NCI-H82 treated with DMSO at 0.1 percent for 48 hours (cell line): Measurements from ENCODE around the gene LRP6.
"Not testable (repeated sequence)": the region's sequence is repeated elsewhere in the genome, so short reads cannot be mapped to it uniquely, and the experiment has no call there.

ENCODE experiments used
- DNase-seq: peaks from one replicate; lab custom pipeline; 2025; ENCODE audit not compliant: unreplicated experiment; lab: John Stamatoyannopoulos, UW

The LRP6 gene

DNA sequence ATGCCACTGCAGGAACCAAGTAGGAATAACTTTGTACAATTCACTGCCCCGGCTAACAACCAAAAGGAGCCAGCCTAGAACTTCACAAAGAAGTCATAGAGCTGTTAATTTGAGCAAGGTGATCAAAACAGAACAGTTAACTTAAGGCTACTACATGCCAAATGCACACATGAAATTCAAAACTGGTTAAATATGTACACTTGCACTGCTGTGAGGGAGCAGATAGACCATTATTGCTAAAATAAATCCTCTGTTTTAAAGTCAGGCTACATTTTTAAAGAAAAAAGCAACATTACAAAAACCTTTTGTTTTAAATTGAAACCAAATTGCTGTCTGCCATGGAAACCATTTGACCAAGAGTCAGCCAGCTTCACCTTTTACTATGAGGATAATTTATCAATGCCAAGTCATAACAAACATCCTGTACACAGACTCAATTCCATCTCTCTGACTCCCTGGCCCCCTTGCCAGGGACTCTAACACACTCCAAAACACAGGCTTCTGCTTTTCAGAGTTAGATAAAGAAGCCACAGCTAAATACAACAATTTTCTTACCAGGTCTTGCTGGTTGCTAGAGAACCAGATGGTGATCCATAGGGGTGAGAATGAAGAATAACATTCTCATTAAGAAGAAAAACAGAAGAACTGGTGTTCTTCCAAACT lies 84.0 kb downstream of the LRP6 start:
- no peak for DNase-seq

DNA sequence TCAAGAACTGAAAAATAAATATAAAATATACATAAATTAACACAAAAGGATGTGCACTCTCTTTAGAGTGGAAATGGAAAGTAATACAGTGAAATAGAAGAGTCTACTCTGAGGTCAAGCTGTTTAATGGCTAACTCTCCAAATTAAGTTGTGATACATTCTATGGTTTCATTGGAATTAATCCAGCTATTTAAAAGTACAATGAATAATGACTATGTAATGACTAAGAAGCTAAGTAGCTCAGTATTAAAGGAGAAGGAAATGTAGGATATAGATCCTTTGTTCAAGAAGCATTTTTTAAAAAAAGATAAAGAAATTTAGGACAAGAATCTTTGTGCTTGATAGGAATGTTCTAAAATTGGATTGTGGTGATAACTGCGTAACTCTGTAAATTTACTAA lies 85.3 kb downstream of the LRP6 start:
- no peak for DNase-seq

DNA sequence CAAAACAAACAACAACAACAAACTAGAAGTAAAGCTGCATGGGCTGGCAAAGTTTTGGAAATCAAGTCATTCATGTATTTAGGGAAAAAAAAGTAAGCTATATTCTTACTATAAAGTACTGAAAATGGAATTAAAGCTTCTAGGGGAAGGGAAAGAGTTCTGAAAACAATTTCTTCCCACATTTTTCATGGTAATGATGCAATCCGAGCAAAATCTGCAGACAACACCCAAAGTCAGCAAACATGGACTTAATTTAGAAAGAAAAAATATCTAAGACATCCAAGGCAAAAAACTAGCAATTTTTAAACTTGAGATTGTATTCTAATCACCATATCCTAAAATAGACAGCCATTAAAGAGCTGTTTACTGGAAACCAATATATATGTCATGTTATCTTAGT lies 86.3 kb downstream of the LRP6 start:
- DNase-seq = no peak

DNA sequence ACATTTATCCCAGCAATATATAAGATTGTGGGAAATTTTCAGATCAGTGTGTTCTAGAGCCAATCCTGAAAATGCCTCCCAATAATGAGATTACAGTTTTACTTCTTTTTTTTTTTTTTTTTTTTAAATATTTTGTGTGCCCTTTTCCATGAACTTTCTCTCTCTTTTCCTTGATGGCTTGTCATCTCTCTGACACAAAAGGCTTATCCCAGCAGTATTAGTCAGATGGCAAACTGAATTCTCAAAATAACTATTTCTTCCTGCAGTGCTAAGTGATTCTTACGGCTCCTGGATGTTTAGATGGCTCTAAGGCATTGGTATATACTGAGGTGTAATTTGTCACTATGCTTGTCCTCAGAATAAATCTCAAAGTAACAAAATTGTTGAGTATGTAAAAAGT lies 86.7 kb downstream of the LRP6 start:
- no peak for DNase-seq

DNA sequence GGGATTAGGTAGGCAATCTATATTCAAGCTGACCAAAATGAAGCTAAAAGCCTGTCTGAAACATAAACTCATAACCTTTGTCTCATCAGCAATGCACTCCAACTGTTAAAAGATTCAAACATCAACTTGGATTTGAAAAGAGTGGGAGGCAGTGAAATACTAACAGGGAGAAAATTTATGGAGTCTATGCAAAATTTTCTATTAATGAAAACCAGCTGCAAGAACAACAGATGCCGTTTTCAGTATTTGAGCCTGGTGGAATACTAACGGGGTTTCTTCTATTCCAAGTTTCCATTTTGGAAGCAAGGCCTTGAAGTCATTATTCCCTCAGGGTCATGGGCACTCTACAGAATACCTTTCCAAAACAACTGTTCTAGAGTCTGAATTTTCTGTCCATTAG lies 88.3 kb downstream of the LRP6 start:
- DNase-seq = no peak

DNA sequence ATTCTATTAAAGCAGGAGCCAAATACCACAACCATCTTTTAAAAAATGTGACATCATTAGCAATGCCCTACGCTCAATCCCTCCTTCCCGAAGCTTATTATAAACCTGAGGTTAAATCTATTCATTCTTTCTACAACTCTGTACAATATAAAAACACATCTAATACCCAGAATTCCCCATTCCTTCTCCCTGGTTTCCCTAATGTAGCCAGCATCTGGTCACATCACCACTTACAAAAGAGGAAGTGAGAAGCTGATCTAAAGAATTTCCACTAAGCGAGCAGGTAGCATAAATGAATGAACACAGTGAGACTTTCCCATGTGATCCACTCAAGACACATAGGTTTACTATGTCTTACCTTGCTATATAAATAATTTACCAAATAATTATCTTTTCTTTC lies 90.4 kb downstream of the LRP6 start:
- no peak for DNase-seq

DNA sequence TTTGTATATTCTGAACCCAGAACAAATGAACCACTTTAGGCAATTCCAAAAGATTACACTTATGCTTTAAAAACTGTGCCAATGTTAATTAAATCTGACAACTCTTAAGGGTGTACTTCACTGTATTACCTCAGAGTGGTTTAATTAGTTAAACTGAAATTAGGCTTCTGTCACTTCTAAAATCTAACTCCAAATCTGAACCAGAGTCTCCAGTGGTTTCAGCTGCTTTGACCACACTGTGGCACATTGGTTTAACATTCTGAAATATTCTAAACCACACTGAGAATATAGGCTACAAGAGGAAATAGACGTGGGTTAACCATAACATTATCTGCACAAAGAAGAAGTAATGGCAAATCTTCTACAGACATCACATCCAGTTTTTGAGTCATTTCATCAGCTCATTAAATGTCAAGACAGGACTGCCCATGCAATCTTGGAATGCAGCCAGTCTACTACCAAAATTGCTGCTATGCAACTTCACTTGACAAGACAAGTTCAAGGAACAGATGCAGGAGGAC lies 94.8 kb downstream of the LRP6 start:
- no peak for DNase-seq

DNA sequence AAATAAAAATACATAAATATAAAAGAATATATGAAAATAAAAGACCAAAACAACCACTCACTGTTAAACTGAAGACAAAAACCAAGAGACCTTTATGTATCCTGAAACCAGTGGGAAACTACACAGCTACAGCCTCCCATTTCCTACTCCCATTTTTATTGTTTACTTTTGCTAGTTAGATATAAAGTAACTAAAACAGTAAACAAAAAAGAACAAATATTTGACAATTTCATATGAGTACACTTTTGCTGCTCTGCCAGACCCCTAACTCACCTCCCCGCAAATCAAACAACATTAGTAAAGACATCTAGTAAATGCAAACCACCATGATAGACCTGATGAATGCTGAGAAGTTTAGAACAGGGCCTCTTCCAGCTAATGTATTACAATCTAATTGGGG lies 99.0 kb downstream of the LRP6 start:
- DNase-seq = no peak

DNA sequence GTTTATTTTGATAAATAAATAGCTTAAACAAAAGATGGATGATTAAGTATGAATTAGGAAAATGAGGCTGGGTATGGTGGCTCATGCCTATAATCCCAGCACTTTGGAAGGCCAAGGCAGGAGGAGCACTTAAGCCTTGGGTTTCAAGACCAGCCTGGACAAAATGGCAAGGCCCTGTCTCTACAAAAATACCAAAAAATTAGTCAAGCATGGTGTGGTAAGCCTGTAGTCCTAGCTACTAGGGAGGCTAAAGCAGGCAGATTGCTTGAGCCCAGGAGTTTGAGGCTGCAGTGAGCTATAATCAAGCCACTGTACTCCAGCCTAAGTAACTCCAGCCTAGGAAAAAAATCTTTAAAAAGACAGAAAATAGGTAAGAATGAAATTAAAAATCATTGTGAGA lies 100.1 kb downstream of the LRP6 start:
- no peak for DNase-seq

DNA sequence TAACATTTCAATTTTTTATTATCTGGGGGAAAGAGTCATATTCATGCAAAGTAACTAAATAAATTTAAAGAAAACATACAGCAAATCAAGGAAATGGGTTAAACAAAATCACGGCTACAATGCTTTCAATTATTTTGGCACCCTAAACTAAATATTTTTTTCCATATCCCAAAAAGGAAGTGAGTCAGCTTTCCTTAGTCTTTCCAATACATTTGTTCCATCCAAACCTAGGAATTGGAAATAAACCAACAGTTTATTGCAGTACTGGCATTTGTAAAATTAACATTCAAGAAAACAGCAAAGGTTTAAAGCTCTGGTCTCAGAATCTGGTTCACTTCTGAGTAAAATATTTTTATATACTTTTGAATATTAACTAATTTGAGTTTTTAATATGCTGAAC lies 106.9 kb downstream of the LRP6 start:
- DNase-seq = no peak

DNA sequence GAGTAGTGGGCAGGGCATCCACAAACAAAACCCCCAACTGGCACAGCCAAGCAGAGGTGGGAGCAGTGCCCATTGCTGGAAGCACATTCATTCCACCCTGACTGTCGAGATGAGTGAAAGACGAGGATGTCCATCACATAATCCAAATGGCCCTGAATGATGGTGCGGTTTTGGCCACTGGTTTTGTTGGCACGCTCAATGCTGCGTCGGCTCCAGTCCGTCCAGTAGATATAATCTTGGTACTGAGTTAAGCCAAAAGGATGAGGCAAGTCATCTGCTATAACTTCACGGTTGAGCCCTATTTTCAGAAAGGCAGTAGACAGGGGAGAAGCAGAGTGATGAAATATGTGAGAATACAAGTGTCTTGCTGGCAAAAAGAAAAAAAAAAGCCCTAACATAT lies 108.0 kb downstream of the LRP6 start:
- no peak for DNase-seq

DNA sequence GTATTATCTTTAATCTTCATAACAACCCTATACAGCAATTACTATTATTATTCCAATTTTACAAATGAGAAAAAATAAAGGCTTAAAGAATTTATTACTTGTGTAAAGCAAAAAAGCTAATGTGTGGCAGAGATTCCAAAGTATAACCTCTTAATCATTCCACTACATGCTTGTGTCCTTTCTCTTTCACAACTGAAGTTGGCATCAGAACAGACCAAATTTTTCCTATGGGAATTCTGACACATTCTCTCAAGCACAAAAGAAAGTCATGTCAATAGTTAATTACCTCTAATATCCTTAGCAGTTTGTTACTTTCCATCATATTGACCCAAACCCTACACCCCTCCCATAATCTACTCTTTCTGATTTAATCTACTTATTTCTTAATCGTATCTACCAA lies 109.4 kb downstream of the LRP6 start:
- DNase-seq = no peak

DNA sequence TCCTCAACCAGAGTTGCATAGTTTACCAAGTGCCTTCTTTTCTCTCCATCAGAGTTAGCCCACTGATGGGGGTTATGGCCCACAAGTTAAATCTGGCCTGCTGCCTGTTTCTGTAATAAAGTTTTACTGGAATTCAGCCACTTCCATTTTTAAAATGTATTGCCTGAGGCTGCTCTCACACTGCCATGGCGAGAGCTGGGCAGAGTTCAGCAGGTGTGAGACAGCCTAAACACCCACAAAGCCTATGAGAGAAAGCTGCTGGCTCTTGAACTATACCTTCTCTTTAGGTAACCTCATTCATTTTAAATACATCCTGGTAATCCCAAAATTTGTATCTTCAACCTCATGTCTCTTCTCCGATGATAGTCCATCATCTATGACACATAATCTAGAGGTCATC lies 110.0 kb downstream of the LRP6 start:
- no peak for DNase-seq

DNA sequence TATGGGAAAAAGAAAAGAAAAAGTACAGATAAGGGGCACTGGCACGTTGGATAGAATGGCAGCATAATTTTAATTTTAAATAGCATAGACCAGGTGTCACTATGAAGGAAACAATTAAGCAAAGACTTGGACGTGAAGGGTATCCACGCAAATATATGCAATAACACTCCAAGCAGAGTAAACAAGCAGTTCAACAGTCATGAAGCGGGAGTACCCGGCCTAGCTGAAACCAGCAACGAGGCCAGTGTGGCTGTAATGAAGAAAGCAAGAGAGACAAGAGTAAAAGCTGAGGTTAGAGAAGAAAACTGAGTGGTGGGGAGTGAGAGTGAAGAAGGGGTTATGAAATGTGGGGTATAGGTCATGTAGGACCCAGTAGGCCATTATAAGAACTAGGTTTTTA lies 110.7 kb downstream of the LRP6 start:
- DNase-seq = no peak

DNA sequence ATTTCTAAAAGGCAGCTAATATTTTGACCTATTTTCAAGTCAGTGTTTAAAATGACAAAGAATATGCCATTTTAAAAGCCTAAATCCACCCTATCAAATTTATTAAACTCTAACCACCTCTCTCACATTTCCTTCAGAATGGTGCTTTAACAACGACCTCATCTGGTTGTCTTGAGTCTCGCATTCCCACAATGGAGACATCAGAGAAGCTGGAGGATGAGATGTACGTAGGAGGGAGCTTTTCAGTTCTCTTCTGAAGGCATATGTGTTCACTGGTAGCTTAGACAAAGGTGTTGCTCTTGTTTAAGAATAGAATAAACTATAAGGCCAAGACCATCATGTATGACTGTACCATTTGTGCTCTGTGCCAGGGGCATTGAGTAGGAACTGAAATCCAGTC lies 113.2 kb downstream of the LRP6 start:
- DNase-seq = no peak

DNA sequence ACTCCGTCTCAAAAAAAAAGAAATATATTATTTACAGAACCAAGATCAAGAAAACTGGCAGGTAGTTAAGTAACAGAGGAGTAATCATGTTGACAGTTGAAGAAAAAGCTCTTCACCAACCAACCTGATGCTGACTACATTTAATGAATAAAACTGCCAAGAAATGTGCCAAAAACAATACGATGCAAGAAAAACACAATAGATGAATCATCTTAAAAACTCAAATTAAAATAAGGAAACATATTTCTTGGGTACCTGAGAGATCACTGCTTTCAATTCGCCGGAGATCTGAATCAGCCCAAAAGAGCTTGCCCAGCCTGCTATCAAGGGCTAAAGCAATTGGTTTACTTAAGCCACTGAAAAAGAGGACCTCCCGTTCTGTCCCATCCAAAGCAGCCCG lies 119.7 kb downstream of the LRP6 start:
- no peak for DNase-seq

DNA sequence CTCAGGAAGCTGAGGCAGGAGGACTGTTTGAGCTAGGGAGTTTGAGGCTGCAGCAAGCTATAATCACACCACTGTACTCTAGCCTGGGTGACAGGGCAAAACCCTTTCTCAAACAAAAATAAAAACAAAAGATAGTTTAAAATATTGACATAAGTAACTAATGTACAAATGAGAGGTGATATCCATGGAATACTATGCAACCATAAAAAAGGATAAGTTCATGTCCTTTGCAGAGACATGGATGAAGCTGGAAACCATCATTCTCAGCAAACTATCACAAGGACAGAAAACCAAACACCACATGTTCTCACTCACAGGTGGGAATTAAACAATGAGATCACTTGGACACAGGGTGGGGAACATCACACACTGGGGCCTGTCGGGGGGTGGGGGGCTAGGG lies 122.3 kb downstream of the LRP6 start:
- DNase-seq = not testable (repeated sequence)

DNA sequence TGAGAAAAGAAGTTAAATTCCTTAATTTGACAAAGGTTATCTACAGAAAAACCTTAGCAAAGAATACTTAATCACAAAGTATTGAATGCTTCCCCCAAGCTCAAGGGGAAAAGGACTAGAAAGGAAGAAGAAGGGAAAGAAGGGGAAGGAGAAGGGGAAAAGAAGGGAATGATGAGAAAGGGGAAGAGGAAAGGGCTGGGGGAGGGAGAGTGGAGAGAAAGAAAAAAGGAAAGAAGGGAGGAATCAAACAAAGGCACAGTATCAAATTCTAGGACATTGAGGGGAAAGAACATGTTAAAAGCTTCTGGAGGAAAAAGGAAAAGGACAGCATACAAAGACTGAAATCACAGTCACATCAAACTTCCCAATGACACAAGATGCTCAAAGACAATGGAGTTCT lies 125.8 kb downstream of the LRP6 start:
- DNase-seq = no peak

DNA sequence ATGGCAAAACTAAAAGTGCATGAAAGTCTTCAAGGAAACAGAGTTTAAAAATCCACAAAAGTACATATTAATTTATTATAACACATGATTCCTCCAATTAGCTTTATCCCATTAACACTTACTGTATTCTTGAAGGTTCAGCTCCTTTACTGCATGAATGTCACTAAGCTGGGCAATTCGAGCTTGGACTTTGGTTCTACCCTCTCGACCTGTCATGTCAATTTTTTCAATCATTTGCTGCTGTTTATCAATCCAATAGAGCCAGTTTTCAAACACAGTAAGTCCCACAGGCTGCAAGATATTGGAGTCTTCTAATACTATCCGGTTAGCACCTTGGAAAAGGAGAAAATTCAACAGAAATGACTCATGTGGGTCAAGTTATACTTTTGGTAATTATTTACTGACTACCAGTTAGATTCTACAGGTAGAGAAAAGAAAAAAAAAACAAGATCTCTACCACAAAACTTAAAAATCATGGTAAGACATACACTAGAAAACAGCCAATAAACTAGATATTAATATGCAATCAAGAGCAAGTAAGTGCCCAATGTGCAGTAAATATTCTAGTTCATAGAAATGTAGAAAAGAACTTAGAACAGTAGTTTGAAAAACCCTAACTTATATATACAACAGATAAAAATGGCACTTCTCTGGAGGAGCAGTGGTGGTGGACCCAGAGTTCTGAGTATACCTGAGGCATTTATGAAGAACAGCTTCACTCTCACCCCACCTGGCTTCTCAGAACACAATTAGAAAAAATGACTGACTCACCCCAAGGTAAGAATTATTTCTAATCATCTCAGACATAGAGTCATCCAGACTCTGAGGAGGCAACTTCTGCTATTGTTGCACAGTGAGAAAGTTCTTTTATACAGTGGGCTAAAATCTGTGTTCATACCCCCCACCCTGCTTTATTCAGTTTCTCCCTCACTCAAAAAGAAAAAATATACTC lies 128.4 kb downstream of the LRP6 start:
- no peak for DNase-seq

DNA sequence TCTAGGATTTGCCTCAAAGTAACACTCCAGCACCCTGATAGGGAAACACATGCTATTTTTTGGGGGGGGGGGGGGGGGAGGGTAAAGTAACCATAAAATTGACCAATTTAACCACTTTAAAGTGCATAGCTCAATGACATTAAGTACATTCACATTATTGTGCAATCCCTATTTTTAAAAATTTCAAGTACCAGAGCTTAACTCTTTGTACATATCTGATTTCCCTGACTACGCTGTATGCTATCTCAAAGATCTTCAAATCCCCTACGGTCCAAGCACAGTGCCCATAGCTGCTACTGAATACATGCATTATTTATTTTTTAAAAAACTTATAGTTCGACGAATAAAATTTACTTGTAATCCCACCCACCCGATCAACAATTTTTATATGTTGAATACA lies 133.1 kb downstream of the LRP6 start:
- no peak for DNase-seq

DNA sequence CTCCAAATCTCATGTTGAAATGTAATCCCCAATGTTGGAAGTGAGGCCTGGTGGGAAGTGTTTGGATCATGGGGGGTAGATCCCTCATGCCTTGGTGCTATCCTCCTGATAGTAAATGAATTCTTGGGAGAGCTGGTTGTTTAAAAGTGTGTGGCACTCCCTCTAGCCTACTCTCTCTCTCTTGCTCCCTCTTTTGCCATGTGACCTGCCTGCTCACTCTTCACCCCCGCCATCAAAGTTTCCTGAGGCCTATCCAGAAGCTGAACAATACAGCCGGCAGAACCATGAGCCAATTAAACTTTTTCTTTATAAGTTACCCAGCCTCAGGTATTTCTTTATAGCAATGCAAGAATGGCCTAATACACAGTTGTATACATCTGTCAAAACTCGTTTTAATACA lies 133.6 kb downstream of the LRP6 start:
- no peak for DNase-seq

DNA sequence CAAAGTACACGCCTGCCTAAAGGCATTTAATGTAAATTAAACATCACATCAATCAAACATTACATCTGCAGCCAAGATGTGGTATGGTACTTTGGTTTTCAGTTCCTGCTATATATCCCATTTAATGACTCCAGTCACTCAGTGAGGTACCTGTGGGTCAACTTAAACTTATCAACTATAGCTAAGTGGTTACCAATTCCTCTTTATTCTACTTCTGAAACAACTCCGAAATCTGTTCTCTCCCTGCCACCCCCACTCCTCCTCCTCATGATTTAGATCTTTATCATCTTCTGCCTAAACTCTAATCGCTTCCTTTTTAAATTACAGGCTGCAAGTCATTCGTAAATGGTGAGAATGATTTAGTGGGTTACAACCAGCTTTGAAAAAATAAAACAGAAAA lies 138.2 kb downstream of the LRP6 start:
- no peak for DNase-seq
